Camera-type eye (tissue), 1 donor: ENCODE results near the gene SEPTIN14. TPM values are rescaled to one million over a fixed set of nuclear protein-coding genes. Genes with fewer than 3 reads are reported as not detected.

ENCODE experiments used
- total RNA-seq: library from RNA; depleted of rRNA; stranded (reverse); fragments of >200 nt; gene quantifications from one replicate; pipeline ENCODE4 v1.2.3, GENCODE V29; 2014

SEPTIN14 gene
- not detected for total RNA-seq

DNA sequence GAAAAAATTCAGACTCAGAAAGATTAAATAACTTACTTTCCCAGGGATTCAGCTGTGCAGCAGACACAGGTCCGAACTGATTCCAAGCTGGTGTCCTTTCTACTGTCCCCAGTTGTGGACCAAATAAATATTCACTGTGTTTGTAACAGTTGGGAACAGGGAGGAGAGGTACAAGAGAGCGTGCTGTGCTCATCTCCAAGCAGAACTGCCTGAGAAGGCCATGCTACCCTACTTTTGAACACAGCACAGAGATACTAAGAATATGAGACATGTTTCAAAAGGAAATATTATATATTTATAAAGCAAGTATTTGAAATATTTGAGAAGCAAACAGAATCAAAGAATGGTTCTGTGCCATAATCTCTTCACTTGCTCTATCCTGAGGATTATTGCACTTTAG lies at the start of gene SEPTIN14:
Gene SEPTIN14, minus strand, starts transcription at position 101 of the 400 bp plus-strand sequence. CDS start 756 bp downstream, outside the sequence.

Other genes starting within 250 kb of the SEPTIN14 start
- gene ZNF713, start 24.7 kb upstream of the SEPTIN14 start, total RNA-seq = 38.8 TPM
- gene MRPS17, start 89.1 kb upstream of the SEPTIN14 start, total RNA-seq = 8.9 TPM
- 78.8 TPM for gene NIPSNAP2, start 101.8 kb upstream of the SEPTIN14 start, total RNA-seq
- gene PSPH, start 188.7 kb upstream of the SEPTIN14 start, total RNA-seq = 31.1 TPM
- gene CCT6A, start 189.0 kb upstream of the SEPTIN14 start, total RNA-seq = 117 TPM
- gene SUMF2, start 201.5 kb upstream of the SEPTIN14 start, total RNA-seq = 68.6 TPM
- gene PHKG1, start 230.2 kb upstream of the SEPTIN14 start, total RNA-seq = 4.7 TPM
- 166 TPM for gene CHCHD2, start 243.7 kb upstream of the SEPTIN14 start, total RNA-seq